IMR-90 (cell line): Measurements from ENCODE around the gene IGFBP3. TPM values are rescaled to one million over a fixed set of nuclear protein-coding genes. Genes with fewer than 3 reads are reported as not detected.

Experiments used
- ATAC-seq: fragments of 200-7000 bp; cut with Tn5 transposase; 2 replicates; pipeline ENCODE4 v1.9.1; 2020; ENCODE audit warnings: low read depth, mild to moderate bottlenecking, moderate library complexity
- BruUV-seq: library from RNA; stranded (reverse); fragments of 400-500 nt; replicated peaks from 2 replicates; lab custom pipeline; 2021; lab: Mats Ljungman, UMichigan
- CTCF ChIA-PET: fragments of 300-600 bp; formaldehyde crosslinking; extraction: SDS; loops from one replicate; lab custom pipeline; 2021; ENCODE audit warnings: antibody characterized with exemption; lab: Yijun Ruan, JAX
- POLR2A ChIA-PET: fragments of 300-600 bp; sonication (Branson Sonifier 250); formaldehyde crosslinking; loops from one replicate; lab custom pipeline; 2022; ENCODE audit warnings: antibody characterized with exemption; ENCODE audit not compliant: unreplicated experiment; lab: Charles Lee
- DNase-seq: peaks from one replicate; pipeline ENCODE4 v3.0.0; 2013
- H2AFZ ChIP-seq: replicated peaks from 2 replicates; pipeline ENCODE3; 2013; ENCODE audit warnings: low read length, mild to moderate bottlenecking; ENCODE audit not compliant: poor library complexity
- H2AK5ac ChIP-seq: 2 replicates; pipeline ENCODE4 v1.6.1; 2013; ENCODE audit warnings: low read depth, low read length, inconsistent platforms
- H2AK9ac ChIP-seq: replicated peaks from 2 replicates; pipeline ENCODE3; 2013; ENCODE audit warnings: mild to moderate bottlenecking, low read depth, low read length, moderate library complexity; ENCODE audit not compliant: poor library complexity
- H2BK120ac ChIP-seq: 2 replicates; pipeline ENCODE4 v1.6.1; 2013; ENCODE audit warnings: low read depth, low read length, inconsistent platforms
- H2BK15ac ChIP-seq: 3 replicates; pipeline ENCODE4 v1.6.1; 2013; ENCODE audit warnings: low read depth, low read length, inconsistent platforms
- H2BK20ac ChIP-seq: 2 replicates; pipeline ENCODE4 v1.6.1; 2013; ENCODE audit warnings: low read depth, mild to moderate bottlenecking, inconsistent platforms, low read length, moderate library complexity
- H2BK5ac ChIP-seq: 2 replicates; pipeline ENCODE4 v1.6.1; 2013; ENCODE audit warnings: mild to moderate bottlenecking, low read depth, low read length, inconsistent platforms; ENCODE audit not compliant: poor library complexity, severe bottlenecking
- H3K14ac ChIP-seq: replicated peaks from 2 replicates; pipeline ENCODE4 v1.6.1; 2013; ENCODE audit warnings: low read depth, low read length, inconsistent platforms
- H3K18ac ChIP-seq: 2 replicates; pipeline ENCODE4 v1.6.1; 2013; ENCODE audit warnings: low read depth, low read length, control low read depth
- H3K23ac ChIP-seq: 2 replicates; pipeline ENCODE4 v1.6.1; 2013; ENCODE audit warnings: low read depth, low read length, inconsistent platforms
- H3K27ac ChIP-seq: 2 replicates; pipeline ENCODE4 v1.5.1; 2013; ENCODE audit warnings: mild to moderate bottlenecking, control low read depth, low read length; ENCODE audit not compliant: insufficient read depth
- H3K27me3 ChIP-seq: 2 replicates; pipeline ENCODE4 v1.6.1; 2013; ENCODE audit warnings: low read length; ENCODE audit not compliant: control insufficient read depth, insufficient read depth
- H3K36me3 ChIP-seq: 2 replicates; pipeline ENCODE4 v1.6.1; 2013; ENCODE audit warnings: low read length, mixed read lengths; ENCODE audit not compliant: control insufficient read depth, insufficient read depth
- H3K4ac ChIP-seq: 2 replicates; pipeline ENCODE4 v1.6.1; 2013; ENCODE audit warnings: low read depth, low read length, inconsistent platforms
- H3K4me1 ChIP-seq: 2 replicates; pipeline ENCODE4 v1.6.1; 2013; ENCODE audit warnings: low read length, mixed read lengths; ENCODE audit not compliant: control insufficient read depth, insufficient read depth
- H3K4me2 ChIP-seq: 2 replicates; pipeline ENCODE4 v1.6.1; 2013; ENCODE audit warnings: low read depth, mild to moderate bottlenecking, control low read depth, low read length, moderate library complexity
- H3K4me3 ChIP-seq: 2 replicates; pipeline ENCODE4 v1.5.1; 2013; ENCODE audit warnings: low read depth, mild to moderate bottlenecking, control low read depth, low read length, moderate library complexity; ENCODE audit not compliant: insufficient read depth
- H3K56ac ChIP-seq: 2 replicates; pipeline ENCODE4 v1.6.1; 2013; ENCODE audit warnings: low read length, inconsistent platforms; ENCODE audit not compliant: insufficient read depth; ENCODE audit errors: extremely low read depth
- H3K79me1 ChIP-seq, 2 experiments: 2 replicates each; pipeline ENCODE4 v1.6.1; 2013; ENCODE audit warnings: low read length in 2 of 2, inconsistent platforms in 1 of 2, low read depth in 1 of 2
- H3K9ac ChIP-seq: 2 replicates; pipeline ENCODE4 v1.6.1; 2013; ENCODE audit warnings: low read depth, low read length, control low read depth
- H3K9me1 ChIP-seq: 2 replicates; pipeline ENCODE4 v1.6.1; 2013; ENCODE audit warnings: low read length, inconsistent platforms; ENCODE audit not compliant: insufficient read depth
- H3K9me3 ChIP-seq: 2 replicates; pipeline ENCODE4 v1.6.1; 2013; ENCODE audit warnings: low read length; ENCODE audit not compliant: control insufficient read depth, insufficient read depth
- H4K20me1 ChIP-seq: 2 replicates; pipeline ENCODE4 v1.6.1; 2013; ENCODE audit warnings: low read length, inconsistent platforms; ENCODE audit not compliant: insufficient read depth
- H4K5ac ChIP-seq: 2 replicates; pipeline ENCODE4 v1.6.1; 2013; ENCODE audit warnings: mild to moderate bottlenecking, low read depth, low read length, control low read depth
- H4K8ac ChIP-seq, 2 experiments: 2 replicates each; pipeline ENCODE4 v1.6.1; 2013; ENCODE audit warnings: low read depth in 2 of 2, low read length in 2 of 2, control low read depth in 1 of 2, inconsistent platforms in 1 of 2
- H4K91ac ChIP-seq: 2 replicates; pipeline ENCODE4 v1.6.1; 2013; ENCODE audit warnings: low read depth, low read length, inconsistent platforms; ENCODE audit not compliant: insufficient read depth
- CEBPB ChIP-seq: IDR thresholded peaks from 2 replicates; pipeline ENCODE4 v1.6.1; 2012; ENCODE audit warnings: low read depth, low read length, improper control_type of control experiment
- CHD1 ChIP-seq: IDR thresholded peaks from 2 replicates; pipeline ENCODE4 v1.6.1; 2012; ENCODE audit warnings: low read depth, low read length, improper control_type of control experiment
- FOS ChIP-seq: fragments of 150-350 bp; IDR thresholded peaks from 2 replicates; pipeline ENCODE4 v1.6.1; 2016; ENCODE audit warnings: low read depth, low read length
- MAFK ChIP-seq: IDR thresholded peaks from 2 replicates; pipeline ENCODE4 v1.6.1; 2012; ENCODE audit warnings: low read depth, low read length, improper control_type of control experiment
- MAZ ChIP-seq: IDR thresholded peaks from 2 replicates; pipeline ENCODE4 v1.6.1; 2012; ENCODE audit warnings: low read depth, mild to moderate bottlenecking, low read length, improper control_type of control experiment, moderate library complexity, borderline replicate concordance
- NFE2L2 ChIP-seq: fragments of 150-350 bp; IDR thresholded peaks from 2 replicates; pipeline ENCODE4 v1.6.1; 2016; ENCODE audit warnings: low read depth, mild to moderate bottlenecking, low read length
- POLR2A ChIP-seq: IDR thresholded peaks from 2 replicates; pipeline ENCODE4 v1.6.1; 2012; ENCODE audit warnings: mild to moderate bottlenecking, low read depth, low read length
- RCOR1 ChIP-seq: IDR thresholded peaks from 2 replicates; pipeline ENCODE4 v1.6.1; 2012; ENCODE audit warnings: mild to moderate bottlenecking, low read length, improper control_type of control experiment; ENCODE audit not compliant: insufficient replicate concordance
- RFX5 ChIP-seq: IDR thresholded peaks from 2 replicates; pipeline ENCODE4 v1.8.0; 2012; ENCODE audit warnings: low read depth, mild to moderate bottlenecking, low read length, moderate library complexity
- SMC3 ChIP-seq: fragments of 150-350 bp; IDR thresholded peaks from 2 replicates; pipeline ENCODE4 v1.6.1; 2016; ENCODE audit warnings: low read depth, mild to moderate bottlenecking, antibody characterized with exemption, low read length, moderate library complexity
- WGBS, 2 experiments: methylation state at CpG; one replicate each; pipeline versions ENCODE4 v1.1.5 to v1.1.7; 2013; ENCODE audit warnings: missing lambda C conversion rate in 2 of 2; ENCODE audit not compliant: insufficient read length in 1 of 2; ENCODE audit errors: extremely low coverage in 2 of 2; 5-methylcytosine and 5-hydroxymethylcytosine counted together
- dilution Hi-C: fragments of 300-500 bp; cut with HindIII; formaldehyde crosslinking; loops from one replicate; pipeline ENCODE4 v1.14.3; 2018; ENCODE audit warnings: low sequenced_read_pairs; ENCODE audit not compliant: unreplicated experiment
- in situ Hi-C: fragments of 300-500 bp; cut with MboI; formaldehyde crosslinking; loops from 3 replicates; pipeline ENCODE4 v1.14.3; 2019; ENCODE audit warnings: low sequenced_read_pairs, inconsistent platforms, mixed read lengths
- intact Hi-C: fragments of 100-400 bp; cut with micrococcal nuclease; formaldehyde crosslinking; loops from 2 replicates; pipeline ENCODE4 v1.10.0; 2022
- polyA plus RNA-seq, 3 experiments: library from polyadenylated mRNA; depleted of rRNA; stranded (reverse); fragments of >200 nt; gene quantifications; 2 replicates each; pipeline ENCODE4 v1.2.3, GENCODE V29; 2012; ENCODE audit warnings: low replicate concordance in 1 of 3
- total RNA-seq: library from RNA; depleted of rRNA; stranded (reverse); fragments of >200 nt; gene quantifications from 2 replicates; pipeline ENCODE4 v1.2.3, GENCODE V29; 2012
- TF ChIP-seq, protein P1 (sequence below): fragments of 150-350 bp; IDR thresholded peaks from 2 replicates; pipeline ENCODE4 v1.6.1; 2016; ENCODE audit warnings: low read depth, mild to moderate bottlenecking, low read length, moderate library complexity, borderline replicate concordance
- TF ChIP-seq, protein P2 (sequence below): conservative IDR thresholded peaks from 2 replicates; pipeline ENCODE4 v1.5.1; 2012; ENCODE audit warnings: mild to moderate bottlenecking, low read depth, low read length, improper control_type of control experiment

IGFBP3 gene
- total and polyA plus RNA-seq, 2 of the 4 experiments (the other 2 are of a cell fraction): 272 to 601 TPM

DNA sequence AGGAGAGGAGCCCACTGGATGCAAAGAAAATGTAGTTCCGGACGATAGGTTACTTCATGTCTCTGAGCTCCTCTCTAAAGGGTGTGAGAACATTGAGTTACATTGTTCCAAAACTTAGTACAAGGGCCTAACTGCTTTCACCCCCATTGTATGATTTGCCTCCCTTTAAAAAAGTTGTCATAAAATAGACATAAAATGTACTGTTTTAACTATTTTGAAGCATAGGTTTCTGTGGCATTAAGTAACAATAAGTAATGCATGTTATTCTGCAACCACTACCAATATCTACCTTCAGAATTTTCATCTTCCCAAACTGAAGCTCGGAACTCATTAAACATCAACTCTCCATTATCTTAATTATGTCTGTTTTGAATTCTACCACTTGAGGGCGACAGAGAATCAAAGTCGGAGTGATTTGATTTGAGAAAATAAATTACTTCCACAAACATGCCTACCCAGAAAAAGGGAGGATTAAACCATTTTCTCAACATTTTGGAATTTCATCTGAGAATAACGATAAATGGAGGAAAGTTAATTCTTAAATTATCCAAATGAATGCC lies 30.1 kb downstream of the IGFBP3 start (continued):
- no peak for TF ChIP-seq RCOR1

DNA sequence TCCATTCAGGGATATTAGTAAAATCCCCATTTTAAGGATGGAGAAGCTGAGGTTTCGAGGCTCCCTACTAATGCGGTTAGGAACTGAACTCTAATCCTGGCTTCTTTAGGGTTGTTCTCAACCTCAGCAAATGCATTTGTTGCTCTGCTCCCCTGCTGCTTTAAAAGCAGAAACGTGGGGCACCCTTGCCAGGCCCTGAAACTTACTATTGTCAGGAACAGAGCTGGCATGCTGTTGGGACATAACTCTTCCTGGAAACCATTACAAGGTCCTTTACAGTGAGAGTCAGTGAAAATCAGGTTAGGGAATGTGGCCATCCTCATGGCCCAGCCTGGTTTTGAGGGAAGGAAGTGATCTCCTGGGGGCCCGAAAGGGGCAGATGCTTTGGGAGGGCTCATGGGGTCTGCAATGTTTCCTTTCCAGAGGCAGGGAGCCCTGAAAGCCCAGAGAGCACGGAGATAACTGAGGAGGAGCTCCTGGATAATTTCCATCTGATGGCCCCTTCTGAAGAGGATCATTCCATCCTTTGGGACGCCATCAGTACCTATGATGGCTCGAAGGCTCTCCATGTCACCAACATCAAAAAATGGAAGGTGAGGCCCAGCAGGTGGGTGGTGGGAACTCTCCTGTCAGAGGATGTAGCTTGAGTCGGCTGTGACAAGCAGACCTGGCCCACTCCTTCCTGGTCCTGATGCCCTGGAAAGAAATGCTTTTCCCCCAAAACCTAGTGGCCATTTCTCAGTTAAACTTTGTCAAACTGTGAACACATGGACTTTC lies 30.8 kb downstream of the IGFBP3 start:
- Histone ChIP-seq H2AK9ac (no peak overlapping the region), H3K18ac (no peak overlapping the region), H3K4me3 (no peak overlapping the region), H2AFZ (no peak overlapping the region), H3K4ac (no peak overlapping the region), H2AK5ac (peak overlapping the region; percentile 1; the same call in 1 of the 2 replicates), H3K9me3 (no peaks in the 10 kb centered on the region), H4K20me1 (no peaks in the 10 kb centered on the region), H4K8ac (no peak overlapping the region), H2BK120ac (no peak overlapping the region), H3K36me3 (no peaks in the 10 kb centered on the region), H2BK5ac (no peak overlapping the region), H3K23ac (no peak overlapping the region), H3K9me1 (peaks cover 3% of the 10 kb centered on the region; the same call in 1 of the 2 replicates), H3K4me1 (no peaks in the 10 kb centered on the region), H3K9ac (no peak overlapping the region), H3K27ac (no peak overlapping the region), H3K4me2 (no peak overlapping the region), H4K5ac (no peak overlapping the region), H3K27me3 (peaks cover 39% of the 10 kb centered on the region), H2BK20ac (no peak overlapping the region), H2BK15ac (no peak overlapping the region), H3K56ac (no peak overlapping the region), H4K91ac (no peak overlapping the region), H3K79me1 (no peaks in the 10 kb centered on the region), H3K14ac (no peak overlapping the region)
- ATAC-seq: no peak
- no TSS peak for BruUV-seq
- dilution Hi-C loops (no loop called here), in situ Hi-C loops (loop anchor here (5.0 kb wide), 1 partner anchor 1292 kb away; no protein-coding TSS in a partner anchor), intact Hi-C loops (no loop called here)
- POLR2A ChIA-PET: no interaction called here
- 100% methylated on average over 2 of the region's 8 CpGs; no CpG with 5 or more reads in 1 of the 2 experiments for WGBS, 2 experiments
- no peak for TF ChIP-seq CHD1
- no peak for TF ChIP-seq RFX5
- no peak for TF ChIP-seq RCOR1
- TF ChIP-seq MAFK: no peak
- TF ChIP-seq, protein P1, sequence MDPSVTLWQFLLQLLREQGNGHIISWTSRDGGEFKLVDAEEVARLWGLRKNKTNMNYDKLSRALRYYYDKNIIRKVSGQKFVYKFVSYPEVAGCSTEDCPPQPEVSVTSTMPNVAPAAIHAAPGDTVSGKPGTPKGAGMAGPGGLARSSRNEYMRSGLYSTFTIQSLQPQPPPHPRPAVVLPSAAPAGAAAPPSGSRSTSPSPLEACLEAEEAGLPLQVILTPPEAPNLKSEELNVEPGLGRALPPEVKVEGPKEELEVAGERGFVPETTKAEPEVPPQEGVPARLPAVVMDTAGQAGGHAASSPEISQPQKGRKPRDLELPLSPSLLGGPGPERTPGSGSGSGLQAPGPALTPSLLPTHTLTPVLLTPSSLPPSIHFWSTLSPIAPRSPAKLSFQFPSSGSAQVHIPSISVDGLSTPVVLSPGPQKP: no peak
- TF ChIP-seq NFE2L2: no peak
- TF ChIP-seq FOS: no peak
- TF ChIP-seq MAZ: no peak
- no peak for TF ChIP-seq SMC3
- TF ChIP-seq POLR2A: no peak
- TF ChIP-seq, protein P2, sequence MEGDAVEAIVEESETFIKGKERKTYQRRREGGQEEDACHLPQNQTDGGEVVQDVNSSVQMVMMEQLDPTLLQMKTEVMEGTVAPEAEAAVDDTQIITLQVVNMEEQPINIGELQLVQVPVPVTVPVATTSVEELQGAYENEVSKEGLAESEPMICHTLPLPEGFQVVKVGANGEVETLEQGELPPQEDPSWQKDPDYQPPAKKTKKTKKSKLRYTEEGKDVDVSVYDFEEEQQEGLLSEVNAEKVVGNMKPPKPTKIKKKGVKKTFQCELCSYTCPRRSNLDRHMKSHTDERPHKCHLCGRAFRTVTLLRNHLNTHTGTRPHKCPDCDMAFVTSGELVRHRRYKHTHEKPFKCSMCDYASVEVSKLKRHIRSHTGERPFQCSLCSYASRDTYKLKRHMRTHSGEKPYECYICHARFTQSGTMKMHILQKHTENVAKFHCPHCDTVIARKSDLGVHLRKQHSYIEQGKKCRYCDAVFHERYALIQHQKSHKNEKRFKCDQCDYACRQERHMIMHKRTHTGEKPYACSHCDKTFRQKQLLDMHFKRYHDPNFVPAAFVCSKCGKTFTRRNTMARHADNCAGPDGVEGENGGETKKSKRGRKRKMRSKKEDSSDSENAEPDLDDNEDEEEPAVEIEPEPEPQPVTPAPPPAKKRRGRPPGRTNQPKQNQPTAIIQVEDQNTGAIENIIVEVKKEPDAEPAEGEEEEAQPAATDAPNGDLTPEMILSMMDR: no peak
- no peak for TF ChIP-seq CEBPB
- CTCF ChIA-PET: interaction anchor here (0.6 to 1.0 kb wide), 3 partner anchors 26 to 1291 kb away, joined by 3 to 5 read pairs (median 3); no protein-coding TSS in a partner anchor
- no peak for DNase-seq
